ENCODE measurements around the gene ILDR1.

Gene ILDR1

DNA sequence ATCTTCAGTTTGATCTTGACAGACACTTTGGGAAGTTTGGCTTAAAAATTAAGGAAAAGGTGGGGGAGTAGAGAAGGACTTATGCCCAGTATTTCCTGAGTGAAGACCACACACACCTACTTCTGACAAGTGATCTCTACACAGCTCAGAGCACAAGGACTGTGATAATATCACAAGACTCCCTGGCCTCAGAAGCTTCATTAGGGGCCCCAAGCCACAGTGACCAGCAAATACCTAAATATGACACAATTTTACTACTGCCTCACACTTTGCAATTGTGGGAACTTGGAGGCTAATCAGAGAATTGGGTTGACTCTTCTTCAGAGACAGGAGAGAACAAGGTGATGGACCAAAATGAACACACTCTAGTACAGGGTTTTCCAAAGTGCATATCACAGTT lies 2.6 kb downstream of the ILDR1 start:
- no peak overlapping the region for H3K4me3 ChIP-seq (ENCODE audit: low read length)
- TF ChIP-seq, protein P1, sequence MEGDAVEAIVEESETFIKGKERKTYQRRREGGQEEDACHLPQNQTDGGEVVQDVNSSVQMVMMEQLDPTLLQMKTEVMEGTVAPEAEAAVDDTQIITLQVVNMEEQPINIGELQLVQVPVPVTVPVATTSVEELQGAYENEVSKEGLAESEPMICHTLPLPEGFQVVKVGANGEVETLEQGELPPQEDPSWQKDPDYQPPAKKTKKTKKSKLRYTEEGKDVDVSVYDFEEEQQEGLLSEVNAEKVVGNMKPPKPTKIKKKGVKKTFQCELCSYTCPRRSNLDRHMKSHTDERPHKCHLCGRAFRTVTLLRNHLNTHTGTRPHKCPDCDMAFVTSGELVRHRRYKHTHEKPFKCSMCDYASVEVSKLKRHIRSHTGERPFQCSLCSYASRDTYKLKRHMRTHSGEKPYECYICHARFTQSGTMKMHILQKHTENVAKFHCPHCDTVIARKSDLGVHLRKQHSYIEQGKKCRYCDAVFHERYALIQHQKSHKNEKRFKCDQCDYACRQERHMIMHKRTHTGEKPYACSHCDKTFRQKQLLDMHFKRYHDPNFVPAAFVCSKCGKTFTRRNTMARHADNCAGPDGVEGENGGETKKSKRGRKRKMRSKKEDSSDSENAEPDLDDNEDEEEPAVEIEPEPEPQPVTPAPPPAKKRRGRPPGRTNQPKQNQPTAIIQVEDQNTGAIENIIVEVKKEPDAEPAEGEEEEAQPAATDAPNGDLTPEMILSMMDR (conservative IDR thresholded peaks at IDR 0.05; ENCODE audit: low read length) = no peak
- DNase-seq (ENCODE audit: low read depth) = no peak

GRCh38 chr3:122014741-122015140 lies 7.3 kb downstream of the ILDR1 start:
- no peak overlapping the region for H3K4me3 ChIP-seq (ENCODE audit: low read length)
- TF ChIP-seq, protein P1 (conservative IDR thresholded peaks at IDR 0.05; ENCODE audit: low read length) = no peak
- DNase-seq (ENCODE audit: low read depth) = no peak

GRCh38 chr3:122013448-122013925 lies 8.6 kb downstream of the ILDR1 start:
- DNase-seq (ENCODE audit: low read depth) = no peak
- H3K4me3 ChIP-seq (ENCODE audit: low read length) = no peak overlapping the region
- TF ChIP-seq, protein P1 (conservative IDR thresholded peaks at IDR 0.05; ENCODE audit: low read length) = no peak

DNA sequence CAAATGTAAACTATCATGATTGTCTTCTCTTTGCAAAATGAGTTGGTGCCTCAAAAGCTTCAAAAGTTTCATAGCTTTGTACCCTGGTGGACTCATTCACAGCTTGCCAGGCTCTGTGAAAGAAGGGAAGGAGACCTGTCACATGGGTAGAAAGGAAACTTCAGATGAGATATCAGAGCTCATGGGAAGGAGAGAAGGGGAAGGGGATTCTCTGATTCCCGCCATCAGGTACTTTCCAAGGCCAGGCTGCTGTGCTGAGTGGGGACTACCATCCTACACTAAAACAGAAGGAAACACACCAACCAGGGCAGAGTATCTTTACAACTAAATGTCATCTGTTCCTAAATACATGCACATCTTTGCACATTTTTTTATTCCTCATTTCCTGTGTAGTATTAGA lies 9.2 kb downstream of the ILDR1 start:
- no peak overlapping the region for H3K4me3 ChIP-seq (ENCODE audit: low read length)
- no peak for DNase-seq (ENCODE audit: low read depth)
- TF ChIP-seq, protein P1 (conservative IDR thresholded peaks at IDR 0.05; ENCODE audit: low read length) = no peak

GRCh38 chr3:122011396-122011795 lies 10.7 kb downstream of the ILDR1 start:
- H3K4me3 ChIP-seq (ENCODE audit: low read length) = no peak overlapping the region
- TF ChIP-seq, protein P1 (conservative IDR thresholded peaks at IDR 0.05; ENCODE audit: low read length) = no peak
- DNase-seq (ENCODE audit: low read depth) = no peak

DNA sequence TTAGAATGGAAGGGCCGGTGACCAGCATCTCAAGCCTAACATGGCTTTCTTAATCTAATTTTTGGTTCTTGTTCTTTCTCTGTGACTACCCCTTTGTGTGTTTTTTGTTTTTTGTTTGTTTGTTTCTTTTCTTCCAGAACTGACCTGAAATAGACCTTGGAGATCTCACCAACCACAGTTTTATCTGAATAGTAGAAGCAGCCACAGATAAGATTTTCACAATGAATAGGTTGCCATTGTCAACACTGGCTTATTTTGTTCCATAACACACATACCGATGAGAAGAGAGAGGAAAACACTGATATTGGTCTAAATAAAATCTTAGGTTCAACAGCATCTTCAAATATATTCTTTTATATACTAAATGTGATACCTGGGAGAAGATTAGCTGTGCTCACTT lies 11.5 kb downstream of the ILDR1 start:
- TF ChIP-seq, protein P1 (conservative IDR thresholded peaks at IDR 0.05; ENCODE audit: low read length) = no peak
- H3K4me3 ChIP-seq (ENCODE audit: low read length) = no peak overlapping the region
- no peak for DNase-seq (ENCODE audit: low read depth)

GRCh38 chr3:122008166-122008565 lies 13.9 kb downstream of the ILDR1 start:
- H3K4me3 ChIP-seq (ENCODE audit: low read length) = no peak overlapping the region
- TF ChIP-seq, protein P1 (conservative IDR thresholded peaks at IDR 0.05; ENCODE audit: low read length) = no peak
- no peak for DNase-seq (ENCODE audit: low read depth)
